H1 (cell line): ENCODE results near the gene RFX3. TPM values are rescaled to one million over a fixed set of nuclear protein-coding genes. Genes with fewer than 3 reads are reported as not detected.

Source experiments
- CTCF ChIA-PET: fragments of 300-600 bp; sonication (Branson Sonifier 250); formaldehyde crosslinking; loops from one replicate; lab custom pipeline; 2021; ENCODE audit not compliant: partially characterized antibody; lab: Charles Lee
- POLR2A ChIA-PET: fragments of 300-600 bp; sonication (Branson Sonifier 250); formaldehyde crosslinking; loops from one replicate; lab custom pipeline; 2021; ENCODE audit warnings: inconsistent platforms; ENCODE audit not compliant: partially characterized antibody; lab: Charles Lee
- DNase-seq, 2 experiments: peaks; one replicate each; pipeline versions ENCODE4 v3.0.0 to v3.0.0-alpha.2; 2010 to 2022; ENCODE audit warnings: low spot score in 2 of 2, low read depth in 1 of 2, mixed read lengths in 1 of 2
- FAIRE-seq: peaks from 2 replicates; lab custom pipeline; 2011; peaks lifted over from hg19 to GRCh38; lab: Jason Lieb, UNC
- H2AFZ ChIP-seq: 2 replicates; pipeline ENCODE4 v1.8.1; 2012; ENCODE audit warnings: low read length, inconsistent platforms
- H2AK5ac ChIP-seq: 2 replicates; pipeline ENCODE4 v1.6.1; 2013; ENCODE audit warnings: low read depth, low read length
- H2BK120ac ChIP-seq: replicated peaks from 2 replicates; pipeline ENCODE3; 2013; ENCODE audit warnings: low read depth, low read length, inconsistent platforms
- H2BK12ac ChIP-seq: 2 replicates; pipeline ENCODE4 v1.6.1; 2013; ENCODE audit warnings: low read depth, low read length
- H2BK15ac ChIP-seq: 2 replicates; pipeline ENCODE4 v1.6.1; 2013; ENCODE audit warnings: low read length
- H2BK20ac ChIP-seq: 2 replicates; pipeline ENCODE4 v1.6.1; 2013; ENCODE audit warnings: low read length
- H2BK5ac ChIP-seq: 2 replicates; pipeline ENCODE4 v1.6.1; 2013; ENCODE audit warnings: low read depth, low read length
- H3K14ac ChIP-seq: 2 replicates; pipeline ENCODE4 v1.6.1; 2013; ENCODE audit warnings: inconsistent platforms; ENCODE audit not compliant: insufficient read length
- H3K18ac ChIP-seq: 2 replicates; pipeline ENCODE4 v1.6.1; 2013; ENCODE audit warnings: low read length; ENCODE audit errors: extremely low read depth
- H3K23ac ChIP-seq: 2 replicates; pipeline ENCODE4 v1.6.1; 2013; ENCODE audit warnings: inconsistent platforms; ENCODE audit not compliant: insufficient read length
- H3K23me2 ChIP-seq: 2 replicates; pipeline ENCODE4 v1.6.1; 2013; ENCODE audit warnings: low read depth, low read length
- H3K27ac ChIP-seq: 2 replicates; pipeline ENCODE4 v1.6.1; 2011; ENCODE audit warnings: low read depth, low read length, inconsistent platforms
- H3K27me3 ChIP-seq, 4 experiments: replicated peaks in 1 of 4; 1 replicate in 1 of 4; 2 replicates in 3 of 4; pipeline versions ENCODE4 v1.6.1 to v1.8.1; 2011 to 2013; ENCODE audit warnings: low read length in 3 of 4, mild to moderate bottlenecking in 3 of 4, inconsistent platforms in 2 of 4, mixed read lengths in 2 of 4, moderate library complexity in 1 of 4; ENCODE audit not compliant: control insufficient read depth in 3 of 4, insufficient read depth in 3 of 4; ENCODE audit errors: extremely low read depth in 1 of 4
- H3K36me3 ChIP-seq, 4 experiments: 2 replicates each; pipeline versions ENCODE4 v1.6.1 to v1.8.1; 2011 to 2013; ENCODE audit warnings: mild to moderate bottlenecking in 4 of 4, low read length in 3 of 4, moderate library complexity in 2 of 4, control low read depth in 1 of 4, inconsistent platforms in 1 of 4; ENCODE audit not compliant: insufficient read depth in 4 of 4, control insufficient read depth in 2 of 4
- H3K4ac ChIP-seq: replicated peaks from 2 replicates; pipeline ENCODE3; 2013; ENCODE audit warnings: low read length, low read depth, mixed read lengths, inconsistent platforms; ENCODE audit not compliant: insufficient read length
- H3K4me1 ChIP-seq, 4 experiments: replicated peaks in 1 of 4; 1 replicate in 1 of 4; 2 replicates in 3 of 4; pipeline versions ENCODE4 v1.6.1 to v1.8.1; 2011 to 2013; ENCODE audit warnings: low read length in 3 of 4, inconsistent platforms in 2 of 4, mixed read lengths in 1 of 4; ENCODE audit not compliant: insufficient read depth in 4 of 4, control insufficient read depth in 3 of 4
- H3K4me2 ChIP-seq, 2 experiments: 2 replicates each; pipeline versions ENCODE4 v1.6.1 to v1.8.1; 2011 to 2013; ENCODE audit warnings: low read depth in 2 of 2, low read length in 2 of 2, control low read depth in 1 of 2, inconsistent platforms in 1 of 2, mild to moderate bottlenecking in 1 of 2; ENCODE audit not compliant: insufficient read depth in 1 of 2
- H3K4me3 ChIP-seq, 4 experiments: fragments of 200-600, 300-600 bp in 1 of 4; sonication (generic), shearing (Covaris generic), sonication (Bioruptor Twin) in 1 of 4; 2 replicates each; pipeline versions ENCODE4 v1.5.1 to v1.8.1; 2011 to 2016; ENCODE audit warnings: low read length in 4 of 4, low read depth in 3 of 4, control low read depth in 2 of 4, inconsistent platforms in 2 of 4, mild to moderate bottlenecking in 2 of 4, mixed read lengths in 1 of 4, moderate library complexity in 1 of 4; ENCODE audit not compliant: insufficient read depth in 2 of 4; ENCODE audit errors: extremely low read depth in 1 of 4
- H3K56ac ChIP-seq: replicated peaks from 2 replicates; pipeline ENCODE3; 2013; ENCODE audit warnings: low read depth, mild to moderate bottlenecking, mixed read lengths, low read length, inconsistent platforms; ENCODE audit not compliant: insufficient read length
- H3K79me1 ChIP-seq: 2 replicates; pipeline ENCODE4 v1.6.1; 2013; ENCODE audit warnings: low read depth, low read length, control low read depth
- H3K79me2 ChIP-seq, 2 experiments: 2 replicates each; pipeline versions ENCODE4 v1.6.1 to v1.8.1; 2012 to 2013; ENCODE audit warnings: low read length in 2 of 2, mild to moderate bottlenecking in 2 of 2, inconsistent platforms in 1 of 2; ENCODE audit not compliant: insufficient read depth in 2 of 2, control insufficient read depth in 1 of 2
- H3K9ac ChIP-seq, 4 experiments: replicated peaks in 1 of 4; 1 replicate in 1 of 4; 2 replicates in 3 of 4; pipeline versions ENCODE4 v1.6.1 to v1.8.1; 2011 to 2013; ENCODE audit warnings: low read depth in 3 of 4, low read length in 3 of 4, control low read depth in 2 of 4, mild to moderate bottlenecking in 2 of 4, moderate library complexity in 2 of 4, inconsistent platforms in 1 of 4; ENCODE audit errors: extremely low read depth in 1 of 4
- H3K9me3 ChIP-seq, 2 experiments: 2 replicates each; pipeline versions ENCODE4 v1.6.1 to v1.8.1; 2012 to 2013; ENCODE audit warnings: mild to moderate bottlenecking in 2 of 2, moderate library complexity in 2 of 2, control low read depth in 1 of 2, inconsistent platforms in 1 of 2, low read depth in 1 of 2, low read length in 1 of 2, mixed read lengths in 1 of 2; ENCODE audit not compliant: insufficient read depth in 2 of 2
- H4K20me1 ChIP-seq, 2 experiments: replicated peaks in 1 of 2; 2 replicates each; pipeline versions ENCODE3 to v1.8.1; 2011 to 2013; ENCODE audit warnings: inconsistent platforms in 2 of 2, low read length in 2 of 2, mild to moderate bottlenecking in 1 of 2; ENCODE audit not compliant: insufficient read depth in 2 of 2, control insufficient read depth in 1 of 2
- H4K5ac ChIP-seq: 2 replicates; pipeline ENCODE4 v1.6.1; 2013; ENCODE audit warnings: low read length, low read depth, mixed read lengths, inconsistent platforms; ENCODE audit not compliant: insufficient read length
- H4K8ac ChIP-seq: 2 replicates; pipeline ENCODE4 v1.8.0; 2013; ENCODE audit warnings: mild to moderate bottlenecking, moderate library complexity, low read length, inconsistent platforms; ENCODE audit not compliant: insufficient read depth; ENCODE audit errors: extremely low read depth
- H4K91ac ChIP-seq: replicated peaks from 2 replicates; pipeline ENCODE3; 2013; ENCODE audit warnings: low read length, mixed read lengths, inconsistent platforms; ENCODE audit not compliant: insufficient read length
- WGBS, 2 experiments: shearing (Covaris generic) in 1 of 2; methylation state at CpG; one replicate each; pipeline versions ENCODE4 v1.1.6 to v1.1.7; 2013 to 2015; ENCODE audit warnings: low lambda C conversion rate in 2 of 2, mixed read lengths in 2 of 2, inconsistent platforms in 1 of 2, low coverage in 1 of 2, missing lambda C conversion rate in 1 of 2; ENCODE audit not compliant: insufficient replicate concordance in 2 of 2, insufficient coverage in 1 of 2, insufficient read length in 1 of 2; ENCODE audit errors: extremely low coverage in 1 of 2, missing lambda C conversion rate in 1 of 2; 5-methylcytosine and 5-hydroxymethylcytosine counted together
- polyA plus RNA-seq, 7 experiments: library from polyadenylated mRNA; depleted of rRNA in 3 of 7; stranded (reverse) in 5 of 7; unstranded in 2 of 7; fragments of >200 nt in 5 of 7; fragments of 200-250 nt in 2 of 7; gene quantifications; 1 replicate in 5 of 7; 2 replicates in 1 of 7; 4 replicates in 1 of 7; pipeline versions ENCODE4 v1.2.1 to v1.2.3, GENCODE V29; 2011 to 2013; ENCODE audit warnings: missing spikeins in 2 of 7, mixed read lengths in 2 of 7
- total RNA-seq: library from RNA; stranded (reverse); fragmentation: NEBNext Ultra II Directional; extraction: Animal tissue kit (Norgen Biotek cat#: 25700); gene quantifications from 2 replicates; pipeline ENCODE4 v1.2.1, GENCODE V29; 2021

Gene RFX3
- total and polyA plus RNA-seq, 2 of the 8 experiments (the other 6 are each of a cell fraction or from before 2014, with no cell fraction given): 4.9 to 22.6 TPM

DNA sequence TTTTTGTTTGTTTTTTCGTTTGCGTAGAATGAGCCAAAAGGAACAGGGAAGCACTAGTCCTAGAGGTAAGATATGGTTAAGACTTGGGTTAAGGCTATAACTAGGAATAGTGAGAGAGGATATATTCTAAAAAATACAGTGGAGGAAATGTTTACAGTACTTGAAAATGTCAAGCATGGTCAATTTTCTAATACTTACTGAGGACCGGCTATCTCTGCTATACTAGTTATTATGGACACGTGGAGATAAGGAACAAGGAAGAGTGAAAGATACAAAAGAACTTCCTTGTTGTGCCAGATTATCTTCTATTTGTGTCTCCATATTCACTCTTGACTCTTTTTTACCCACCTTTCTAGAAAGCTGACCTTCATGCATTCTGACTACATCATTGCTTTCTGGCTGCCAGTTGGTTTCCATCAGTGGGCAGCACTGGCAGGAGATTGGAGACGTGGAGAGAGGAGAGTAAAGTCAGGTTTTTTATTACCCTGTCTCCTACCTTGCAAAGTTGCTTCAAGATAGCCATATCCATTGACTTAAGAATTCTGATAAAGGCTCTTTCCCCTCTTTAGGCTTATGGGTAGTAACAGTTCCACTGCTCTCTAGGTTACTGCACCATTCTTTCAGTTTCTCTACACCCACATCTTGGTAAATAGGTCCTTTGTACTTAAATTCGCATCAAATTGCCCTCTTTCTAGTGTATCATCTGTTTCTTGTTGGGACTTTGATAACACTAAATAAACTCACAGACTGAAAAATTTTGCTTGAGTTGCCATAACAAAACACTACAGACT is 9.0 kb upstream of the RFX3 start:
- Histone ChIP-seq H3K79me1 (no peaks in the 10 kb centered on the region), H3K23me2 (no peaks in the 10 kb centered on the region), H3K9me3 (no peaks in the 10 kb centered on the region), H3K4me3 (no peak overlapping the region), H3K4ac (no peak overlapping the region), H2BK120ac (no peak overlapping the region), H2BK15ac (no peak overlapping the region), H2AK5ac (no peak overlapping the region), H2BK5ac (no peak overlapping the region), H4K91ac (no peak overlapping the region), H3K4me1 (no peaks in the 10 kb centered on the region), H3K56ac (no peak overlapping the region), H2AFZ (no peak overlapping the region), H3K79me2 (peaks cover 0 to 13% of the 10 kb centered on the region in 2 experiments; a peak in 2 of 4 replicates), H3K9ac (no peak overlapping the region), H4K5ac (no peak overlapping the region), H3K18ac (no peak overlapping the region), H2BK20ac (no peak overlapping the region), H3K4me2 (no peak overlapping the region), H2BK12ac (no peak overlapping the region), H3K27ac (no peak overlapping the region), H3K23ac (no peak overlapping the region), H3K27me3 (no peaks in the 10 kb centered on the region), H4K20me1 (no peaks in the 10 kb centered on the region), H3K14ac (no peak overlapping the region), H3K36me3 (peaks cover 0 to 4% (median 2%) of the 10 kb centered on the region in 4 experiments; a peak in 2 of 8 replicates), H4K8ac (no peak overlapping the region)
- DNase-seq (no peak), FAIRE-seq (no peak)
- POLR2A ChIA-PET: interaction anchor here (0.7 kb wide), 1 partner anchor 8 kb away, joined by 3 read pairs; the partner anchor contains the start of gene RFX3
- CTCF ChIA-PET: no interaction called here
- 89% methylated on average over 6 of the region's 6 CpGs; no CpG with 5 or more reads in 1 of the 2 experiments for WGBS, 2 experiments
